Measurements from ENCODE around the gene ST6GAL2.

The ST6GAL2 gene

GRCh38 chr2:106885971-106886915 is at the start of gene ST6GAL2:
Gene ST6GAL2, minus strand, starts transcription at chr2:106886167. Its CDS starts 42,190 bp downstream, at chr2:106843977.
- peak; percentile 29 for DNase-seq

GRCh38 chr2:106932644-106933043 is 46.7 kb upstream of the ST6GAL2 start:
- DNase-seq: no peak

- no peak for DNase-seq
Measured at GRCh38 chr2:106931717-106932335, 45.9 kb upstream of the ST6GAL2 start.

- DNase-seq: no peak
Measured at GRCh38 chr2:106921451-106921850, 35.5 kb upstream of the ST6GAL2 start.

GRCh38 chr2:106919012-106919411 is 33.0 kb upstream of the ST6GAL2 start:
- no peak for DNase-seq

- no peak for DNase-seq
Measured at GRCh38 chr2:106904242-106904641, 18.3 kb upstream of the ST6GAL2 start.

GRCh38 chr2:106899786-106900530 is 14.0 kb upstream of the ST6GAL2 start:
- no peak for DNase-seq

- DNase-seq: no peak
Measured at GRCh38 chr2:106894545-106894944, 8.6 kb upstream of the ST6GAL2 start.

GRCh38 chr2:106892048-106892447 is 6.1 kb upstream of the ST6GAL2 start:
- DNase-seq: no peak

- no peak for DNase-seq
Measured at GRCh38 chr2:106890606-106891005, 4.6 kb upstream of the ST6GAL2 start.

GRCh38 chr2:106886916-106887758 is 1.2 kb upstream of the ST6GAL2 start:
- peak; percentile 86 for DNase-seq

- DNase-seq: no peak
Measured at GRCh38 chr2:106885329-106885728, 638 bp downstream of the ST6GAL2 start.

- no peak for DNase-seq
Measured at GRCh38 chr2:106882673-106883072, 3.3 kb downstream of the ST6GAL2 start.

GRCh38 chr2:106878206-106878605 is 7.8 kb downstream of the ST6GAL2 start:
- DNase-seq: no peak

GRCh38 chr2:106876699-106877098 is 9.3 kb downstream of the ST6GAL2 start:
- DNase-seq: no peak

GRCh38 chr2:106869512-106870275 is 16.3 kb downstream of the ST6GAL2 start:
- peak; percentile 47 for DNase-seq

GRCh38 chr2:106868275-106868674 is 17.7 kb downstream of the ST6GAL2 start:
- no peak for DNase-seq

GRCh38 chr2:106867196-106867953 is 18.6 kb downstream of the ST6GAL2 start:
- no peak for DNase-seq

GRCh38 chr2:106866641-106867040 is 19.3 kb downstream of the ST6GAL2 start:
- no peak for DNase-seq

GRCh38 chr2:106864051-106864450 is 21.9 kb downstream of the ST6GAL2 start:
- no peak for DNase-seq

- DNase-seq: peak; percentile 62
Measured at GRCh38 chr2:106863387-106863786, 22.6 kb downstream of the ST6GAL2 start.
